ENCODE measurements around the gene MECP2.
"Not testable (repeated sequence)": the region's sequence is repeated elsewhere in the genome, so short reads cannot be mapped to it uniquely, and the experiment has no call there.

Gene MECP2

DNA sequence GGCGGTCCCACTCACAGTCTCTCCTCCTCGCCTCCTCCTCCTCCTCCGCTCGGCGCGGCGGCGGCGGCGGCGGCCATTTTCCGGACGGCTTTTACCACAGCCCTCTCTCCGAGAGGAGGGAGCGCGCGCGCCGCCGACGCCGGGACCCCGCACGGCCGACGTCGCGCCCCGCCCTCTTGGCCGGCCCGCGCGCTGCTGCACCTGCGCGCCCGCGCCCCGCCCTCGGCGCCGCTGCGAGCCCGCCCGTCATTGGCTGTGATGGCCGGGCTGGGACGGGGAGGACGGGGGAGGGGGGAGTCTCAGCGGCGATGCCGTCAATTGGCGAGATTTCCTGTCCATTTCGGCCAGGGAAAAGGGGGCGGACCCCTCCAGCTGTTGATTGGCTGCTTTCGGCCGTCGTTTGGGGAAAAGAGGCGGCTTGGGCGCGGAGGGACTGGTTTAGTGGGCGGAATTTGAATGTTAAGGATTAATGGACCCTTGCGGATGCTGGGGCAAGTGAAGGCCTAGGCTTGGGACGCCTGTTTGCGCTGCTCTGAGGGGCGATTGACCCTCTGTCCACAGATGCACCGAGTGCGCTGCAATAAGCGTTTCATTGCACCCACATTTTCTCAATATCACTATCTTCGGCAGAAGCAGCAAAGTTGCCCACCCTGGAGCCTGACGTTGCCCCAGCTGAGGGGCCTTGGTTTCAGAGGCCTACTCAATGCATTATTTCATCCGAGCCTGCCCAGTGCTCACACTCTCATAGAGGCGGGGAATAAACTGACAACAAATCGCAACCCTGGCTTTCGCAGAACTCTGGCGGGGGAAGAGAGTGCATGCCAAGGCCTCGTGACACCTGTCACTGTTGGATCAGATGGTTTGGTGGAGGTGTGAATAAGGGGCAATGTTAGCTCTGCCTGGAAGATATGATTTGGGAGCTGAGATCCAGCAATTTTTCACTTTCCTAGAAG lies at the start of gene MECP2:
Gene MECP2, minus strand, starts transcription at position 129 of the 953 bp plus-strand sequence.
- DNase-seq = peak; percentile 89

DNA sequence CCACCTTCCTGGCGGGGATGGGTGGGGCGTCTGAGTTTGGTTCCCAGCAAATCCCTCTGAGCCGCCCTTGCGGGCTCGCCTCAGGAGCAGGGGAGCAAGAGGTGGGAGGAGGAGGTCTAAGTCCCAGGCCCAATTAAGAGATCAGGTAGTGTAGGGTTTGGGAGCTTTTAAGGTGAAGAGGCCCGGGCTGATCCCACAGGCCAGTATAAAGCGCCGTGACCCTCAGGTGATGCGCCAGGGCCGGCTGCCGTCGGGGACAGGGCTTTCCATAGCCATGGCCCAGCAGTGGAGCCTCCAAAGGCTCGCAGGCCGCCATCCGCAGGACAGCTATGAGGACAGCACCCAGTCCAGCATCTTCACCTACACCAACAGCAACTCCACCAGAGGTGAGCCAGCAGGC lies 46.5 kb upstream of the MECP2 start, which contains the start of gene OPN1LW:
Gene OPN1LW, plus strand, starts transcription at position 234 of the 400 bp plus-strand sequence. Its CDS starts 41 bp downstream, at position 275.
- not testable (repeated sequence) for DNase-seq

DNA sequence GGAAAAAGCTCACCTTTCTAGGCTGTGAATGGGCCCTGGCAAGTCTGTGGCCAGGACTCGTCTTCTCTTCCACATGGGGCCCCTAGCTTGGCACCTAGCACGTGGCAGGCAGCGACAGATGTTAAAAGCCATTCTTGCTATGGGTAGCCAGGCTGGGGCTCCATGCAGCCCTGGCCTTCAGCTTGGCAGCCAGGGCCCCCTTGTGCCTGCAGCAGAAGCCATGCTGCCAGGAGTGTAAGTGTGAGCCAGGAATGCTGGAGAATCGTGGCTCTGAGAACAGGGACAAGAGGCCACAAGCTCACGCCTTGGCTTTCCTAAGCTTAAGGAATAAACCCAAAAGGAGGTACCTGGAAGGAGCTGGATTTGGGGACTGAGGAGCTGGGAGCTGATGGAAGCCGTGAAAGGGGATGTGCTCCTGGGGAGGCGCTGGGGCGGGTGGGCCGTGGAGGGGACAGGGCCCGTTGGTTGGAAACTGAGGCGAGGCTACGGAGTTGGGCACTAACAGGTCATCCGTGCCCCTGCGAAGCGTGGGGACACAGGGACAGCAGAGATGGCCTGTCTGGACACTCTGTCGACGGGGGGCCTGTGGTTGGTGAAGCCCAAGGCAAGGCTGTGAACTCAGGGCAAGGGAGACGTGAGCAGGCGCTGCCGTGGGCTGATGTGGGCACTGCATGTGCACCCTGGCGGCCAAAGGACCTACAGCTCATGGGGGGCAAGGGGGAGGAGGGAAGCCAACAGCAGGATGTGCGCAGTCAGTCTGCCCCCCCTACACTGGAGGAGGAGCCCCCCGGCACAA lies 45.6 kb upstream of the MECP2 start:
- no peak for DNase-seq

DNA sequence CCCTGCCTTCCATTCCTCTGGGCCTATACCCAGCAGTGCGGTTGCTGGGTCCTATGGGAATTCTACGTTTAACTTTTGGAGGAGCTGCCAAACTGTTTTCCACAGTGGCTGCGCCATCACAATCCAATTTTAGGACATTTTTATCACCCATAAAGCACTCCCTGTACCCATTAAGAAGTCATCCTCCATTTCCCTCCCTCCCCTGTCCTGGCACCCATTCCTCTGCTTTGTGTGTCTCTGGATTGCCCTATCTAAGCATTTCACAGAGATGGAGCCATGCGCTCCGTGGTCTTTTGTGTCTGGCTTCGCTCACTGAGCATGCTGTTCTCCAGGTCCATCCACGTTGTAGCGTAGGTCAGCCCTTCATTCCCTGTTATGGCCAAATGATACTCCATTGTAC lies 44.9 kb upstream of the MECP2 start:
- DNase-seq = no peak

DNA sequence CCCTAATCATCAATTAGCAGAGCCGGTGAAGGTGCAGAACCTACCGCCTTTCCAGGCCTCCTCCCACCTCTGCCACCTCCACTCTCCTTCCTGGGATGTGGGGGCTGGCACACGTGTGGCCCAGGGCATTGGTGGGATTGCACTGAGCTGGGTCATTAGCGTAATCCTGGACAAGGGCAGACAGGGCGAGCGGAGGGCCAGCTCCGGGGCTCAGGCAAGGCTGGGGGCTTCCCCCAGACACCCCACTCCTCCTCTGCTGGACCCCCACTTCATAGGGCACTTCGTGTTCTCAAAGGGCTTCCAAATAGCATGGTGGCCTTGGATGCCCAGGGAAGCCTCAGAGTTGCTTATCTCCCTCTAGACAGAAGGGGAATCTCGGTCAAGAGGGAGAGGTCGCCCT lies 43.2 kb upstream of the MECP2 start:
- DNase-seq = no peak

DNA sequence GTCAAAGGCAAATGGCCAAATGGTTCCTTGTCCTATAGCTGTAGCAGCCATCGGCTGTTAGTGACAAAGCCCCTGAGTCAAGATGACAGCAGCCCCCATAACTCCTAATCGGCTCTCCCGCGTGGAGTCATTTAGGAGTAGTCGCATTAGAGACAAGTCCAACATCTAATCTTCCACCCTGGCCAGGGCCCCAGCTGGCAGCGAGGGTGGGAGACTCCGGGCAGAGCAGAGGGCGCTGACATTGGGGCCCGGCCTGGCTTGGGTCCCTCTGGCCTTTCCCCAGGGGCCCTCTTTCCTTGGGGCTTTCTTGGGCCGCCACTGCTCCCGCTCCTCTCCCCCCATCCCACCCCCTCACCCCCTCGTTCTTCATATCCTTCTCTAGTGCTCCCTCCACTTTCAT lies 42.7 kb upstream of the MECP2 start:
- no peak for DNase-seq

DNA sequence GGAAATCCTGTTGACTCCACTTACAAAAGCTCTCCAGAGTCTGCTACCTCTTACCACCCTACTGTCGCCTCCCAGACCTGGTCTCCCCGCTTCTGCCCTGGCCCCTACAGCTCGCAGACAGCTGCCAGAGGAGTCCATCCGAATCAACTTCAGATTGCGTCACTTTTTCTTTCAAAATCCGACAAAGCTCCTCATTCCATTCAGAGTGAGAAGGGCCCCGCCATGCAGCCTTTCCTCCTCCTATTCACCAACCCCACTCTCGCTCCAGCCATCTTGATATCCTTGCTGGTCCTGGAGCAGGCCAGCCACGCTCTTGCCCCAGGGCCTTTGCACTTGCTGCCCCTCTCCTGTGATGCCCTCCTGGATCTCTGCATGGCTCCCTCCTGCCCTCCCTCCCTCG lies 41.3 kb upstream of the MECP2 start:
- no peak for DNase-seq

DNA sequence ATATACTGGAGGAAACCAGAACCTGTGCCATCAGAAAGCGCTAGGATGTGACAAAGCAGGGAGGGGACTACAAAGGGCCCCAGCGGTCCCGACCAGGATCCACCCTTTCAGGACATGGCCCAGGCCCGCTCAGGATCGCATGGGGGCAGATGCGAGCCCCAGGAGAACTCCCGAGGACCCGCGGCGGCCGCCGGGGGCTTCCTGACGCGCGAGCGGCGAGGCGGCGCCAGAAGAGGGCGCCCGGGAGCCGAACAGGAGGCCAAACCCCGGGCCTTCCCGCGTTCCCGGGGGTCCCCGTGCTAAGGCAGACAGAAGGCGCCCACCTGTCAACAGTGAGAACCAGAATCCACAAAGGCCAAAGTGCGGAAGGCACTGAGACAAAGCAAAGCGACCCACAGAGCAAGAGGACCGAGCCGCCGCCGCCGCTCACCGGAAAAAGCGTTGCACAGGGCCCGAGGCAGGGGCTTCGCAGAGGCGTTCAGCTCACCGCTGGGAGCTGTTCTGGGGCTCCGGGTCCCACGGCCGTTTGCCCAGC lies 39.2 kb upstream of the MECP2 start:
- DNase-seq = peak; percentile 50

DNA sequence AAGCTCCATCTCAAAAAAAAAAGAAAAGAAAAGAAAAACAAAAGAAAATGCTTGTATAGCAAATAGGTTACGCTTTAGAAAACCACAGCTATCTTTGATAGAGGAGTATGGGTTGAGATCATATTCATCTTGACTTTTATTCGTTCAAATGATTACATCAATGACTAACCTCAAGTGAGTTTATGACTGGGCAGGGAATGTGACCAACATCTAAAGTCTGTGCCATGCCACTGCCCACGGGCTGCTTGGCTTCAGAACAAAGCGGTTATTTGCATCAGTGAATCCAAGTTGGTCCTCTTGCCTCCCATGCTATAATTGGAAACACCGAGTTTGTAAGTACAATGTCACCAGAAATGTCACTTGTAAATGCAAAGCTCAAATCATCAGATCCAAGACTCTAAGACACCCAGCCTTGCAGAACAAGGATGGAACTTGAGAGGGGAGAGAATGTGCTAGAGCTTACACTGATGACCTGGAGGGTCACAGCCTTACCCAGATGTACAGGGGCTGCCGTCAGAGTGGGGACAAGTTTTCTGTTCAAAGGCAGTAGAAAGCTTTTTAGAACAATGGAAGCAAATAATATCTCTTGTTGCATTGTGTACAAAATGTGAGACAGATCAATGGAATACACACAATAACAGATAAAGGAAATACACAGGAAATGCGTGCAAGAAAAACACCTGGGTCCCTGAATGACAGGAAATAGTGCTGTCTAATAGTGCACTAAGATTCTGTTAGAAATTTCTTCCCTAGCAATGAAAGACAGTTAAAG lies 38.1 kb upstream of the MECP2 start:
- peak; percentile 38 for DNase-seq

DNA sequence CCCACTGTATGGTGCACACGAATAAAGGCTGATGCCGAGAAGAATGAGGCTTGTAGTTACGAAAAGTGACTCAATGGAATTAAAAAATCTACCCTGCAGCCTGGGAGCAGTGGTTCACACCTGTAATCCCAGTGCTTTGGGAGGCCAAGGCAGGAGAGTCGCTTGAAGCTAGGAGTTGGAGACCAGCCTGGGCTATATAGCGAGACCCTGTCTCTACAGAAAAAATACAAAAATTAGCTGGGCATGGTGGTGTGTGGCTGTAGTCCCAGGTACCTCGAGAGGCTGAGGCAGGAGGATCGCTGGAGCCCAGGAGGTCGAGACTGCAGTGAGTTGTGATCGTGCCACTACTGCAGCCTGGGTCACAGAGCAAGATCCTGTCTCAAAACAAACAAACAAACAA lies 34.8 kb upstream of the MECP2 start:
- no peak for DNase-seq

DNA sequence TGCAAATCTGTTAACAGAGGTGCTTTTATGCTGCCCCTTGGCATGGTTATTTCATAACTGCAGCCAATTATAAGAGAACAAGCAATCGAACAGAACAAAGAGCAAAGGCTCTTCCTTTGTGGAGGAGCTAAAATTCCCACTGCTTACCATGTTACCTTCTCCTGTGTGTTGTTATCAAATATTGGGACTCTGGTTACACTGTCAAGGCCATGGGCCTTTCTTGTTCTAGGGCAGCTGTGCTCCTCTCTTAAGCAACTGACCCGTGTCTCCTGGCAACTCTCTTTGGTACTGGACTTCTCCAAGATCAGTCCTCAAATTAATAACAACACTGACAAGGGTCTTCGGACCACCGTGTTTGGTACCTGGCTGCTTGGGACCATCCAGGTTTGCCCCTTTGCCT lies 34.4 kb upstream of the MECP2 start:
- DNase-seq = no peak

DNA sequence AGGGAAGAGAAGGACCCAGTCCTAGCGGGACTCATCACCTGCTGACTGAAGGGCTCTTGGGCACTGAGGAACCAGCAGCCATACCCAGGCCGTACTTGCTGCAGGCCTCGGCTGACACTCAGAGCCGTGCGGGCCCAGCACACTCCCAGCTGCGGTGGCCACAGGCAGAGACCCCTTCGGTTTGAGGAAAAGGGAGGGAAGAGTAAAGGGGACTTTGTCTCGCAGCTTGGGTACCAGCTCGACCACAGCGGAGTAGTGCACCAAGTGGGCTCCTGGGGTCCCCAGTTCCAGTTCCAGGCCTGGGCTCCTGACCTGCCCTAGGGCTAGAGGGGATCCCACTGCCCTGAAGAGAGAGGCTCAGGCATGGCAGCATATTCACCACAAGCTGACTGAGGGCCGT lies 28.6 kb upstream of the MECP2 start:
- no peak for DNase-seq

DNA sequence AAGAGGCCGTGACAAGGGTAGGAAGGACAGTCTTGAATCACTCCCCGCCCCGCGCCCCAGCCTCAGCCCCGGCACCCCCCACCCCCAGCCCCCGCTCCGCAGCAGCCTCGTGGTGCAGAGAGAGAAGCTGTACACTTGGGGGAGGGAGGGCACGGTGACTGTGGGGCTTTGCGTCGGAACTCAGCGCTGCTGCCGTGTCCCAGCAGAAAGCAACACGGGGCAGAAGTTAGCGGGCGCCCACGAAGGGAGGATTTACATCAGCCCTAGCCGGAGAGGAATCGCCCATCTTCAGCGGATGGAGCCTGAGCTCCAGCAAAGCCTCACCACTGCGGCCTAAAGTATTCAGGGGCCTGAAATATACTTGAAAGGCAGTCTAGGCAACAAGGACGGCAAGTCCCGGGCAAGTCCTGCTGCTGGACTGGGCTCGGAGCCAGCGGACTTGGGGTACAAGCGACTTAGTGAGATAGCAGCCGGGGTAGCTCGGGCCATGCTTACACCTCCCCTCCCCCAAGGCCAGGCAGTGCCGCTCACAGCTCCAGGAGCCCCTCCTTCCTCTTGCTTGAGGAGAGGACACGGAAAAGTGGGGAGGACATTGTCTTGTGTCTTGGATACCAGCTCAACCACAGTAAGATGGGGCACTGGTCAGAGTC lies 28.0 kb upstream of the MECP2 start:
- DNase-seq = no peak

DNA sequence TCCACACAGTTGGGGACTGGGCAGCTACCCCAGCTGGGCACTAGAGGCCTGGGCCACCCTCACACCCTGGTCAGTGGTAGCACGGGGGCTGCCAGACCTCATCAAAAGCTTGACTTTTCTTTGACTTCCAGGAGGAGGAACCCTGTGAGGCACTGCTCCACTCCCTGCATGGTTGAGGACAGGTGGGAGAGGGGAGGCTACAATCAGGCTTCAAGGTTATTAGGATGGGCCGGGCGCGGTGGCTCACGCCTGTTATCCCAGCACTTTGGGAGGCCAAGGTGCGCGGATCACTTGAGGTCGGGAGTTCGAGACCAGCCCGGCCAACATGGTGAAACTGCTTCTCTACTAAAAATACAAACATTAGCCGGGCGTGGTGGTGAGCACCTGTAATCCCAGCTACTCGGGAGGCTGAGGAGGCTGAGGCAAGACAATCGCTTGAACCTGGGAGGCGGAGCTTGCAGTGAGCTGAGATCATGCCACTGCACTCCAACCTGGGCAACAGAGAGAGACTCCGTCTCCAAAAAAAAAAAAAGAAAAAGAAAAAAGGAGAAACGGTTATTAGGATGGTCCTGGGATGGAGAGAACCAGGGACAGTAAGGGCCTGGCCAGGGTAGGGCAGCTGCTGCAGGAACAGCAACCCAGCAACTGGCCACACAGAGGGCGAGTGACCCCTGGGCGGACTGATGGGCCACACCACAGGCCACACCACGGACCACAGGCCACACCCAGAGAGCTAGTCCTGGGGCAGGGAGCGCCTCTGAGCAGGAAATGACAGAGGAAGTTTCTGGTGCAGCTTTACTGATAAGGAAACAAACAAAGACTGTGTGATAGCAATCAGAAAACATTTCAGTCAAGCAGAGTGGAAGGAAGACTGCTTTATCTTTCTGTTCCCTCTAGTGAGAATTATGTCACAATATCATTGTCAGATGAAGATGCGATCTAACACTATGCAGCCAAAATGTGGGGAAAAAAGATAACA lies 26.0 kb upstream of the MECP2 start:
- DNase-seq = peak; percentile 49

DNA sequence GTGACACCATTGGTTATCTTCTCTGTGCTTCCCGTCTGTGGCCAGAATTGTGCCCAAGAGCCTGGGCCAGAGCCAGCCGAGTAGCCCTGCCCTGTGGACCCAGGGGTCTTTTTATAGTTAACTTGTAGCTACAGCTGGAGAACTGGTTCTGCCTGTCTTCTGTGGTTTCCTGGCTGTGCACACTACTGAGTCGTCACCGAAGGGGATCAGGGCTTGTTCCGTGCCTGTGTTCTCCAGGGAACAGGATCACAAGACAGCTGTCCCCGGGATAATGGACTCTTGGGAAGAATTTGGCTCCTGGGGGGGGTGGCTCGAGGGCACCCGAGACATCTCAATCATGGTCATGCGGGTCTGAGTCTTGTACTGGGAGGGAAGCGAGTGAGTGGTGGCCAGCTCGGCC lies 24.4 kb upstream of the MECP2 start:
- no peak for DNase-seq

DNA sequence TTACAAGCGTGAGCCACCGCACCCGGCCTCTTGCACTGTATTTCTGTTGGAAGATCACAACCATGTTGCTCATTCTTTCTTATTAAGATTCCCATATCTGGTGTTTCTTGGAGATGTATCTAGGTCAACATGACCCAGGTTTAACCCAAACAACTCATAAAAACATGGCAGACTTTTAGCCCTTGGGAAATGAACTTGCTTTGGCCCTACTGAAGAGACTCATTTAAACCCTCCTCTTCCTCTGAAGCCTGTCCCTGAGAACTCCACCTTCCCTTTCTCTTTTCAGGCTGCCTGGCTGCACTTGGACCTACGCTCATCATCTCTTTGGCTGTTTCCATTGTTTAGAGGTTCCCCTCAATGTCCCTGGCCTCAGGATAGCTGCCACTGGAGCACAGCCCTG lies 23.7 kb upstream of the MECP2 start:
- no peak for DNase-seq

DNA sequence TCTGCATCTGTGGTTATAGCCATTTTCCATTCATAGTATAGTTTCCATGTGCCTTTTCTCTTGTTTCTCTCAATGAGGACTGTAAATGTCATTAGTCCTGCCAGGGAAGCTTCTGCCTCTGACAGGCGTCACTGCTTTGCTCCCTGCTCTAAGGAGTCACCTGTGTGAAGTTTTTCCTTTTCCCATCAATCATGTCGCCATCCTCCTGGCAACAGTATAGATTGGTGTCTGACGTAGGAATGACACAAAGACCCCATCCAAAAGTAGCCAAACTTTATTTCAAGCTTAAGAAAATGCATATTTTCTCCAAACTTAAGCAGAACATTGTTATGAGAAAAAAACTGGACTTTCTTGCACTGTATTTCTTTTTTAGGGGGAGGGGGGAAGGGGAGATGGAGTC lies 23.1 kb upstream of the MECP2 start:
- no peak for DNase-seq

DNA sequence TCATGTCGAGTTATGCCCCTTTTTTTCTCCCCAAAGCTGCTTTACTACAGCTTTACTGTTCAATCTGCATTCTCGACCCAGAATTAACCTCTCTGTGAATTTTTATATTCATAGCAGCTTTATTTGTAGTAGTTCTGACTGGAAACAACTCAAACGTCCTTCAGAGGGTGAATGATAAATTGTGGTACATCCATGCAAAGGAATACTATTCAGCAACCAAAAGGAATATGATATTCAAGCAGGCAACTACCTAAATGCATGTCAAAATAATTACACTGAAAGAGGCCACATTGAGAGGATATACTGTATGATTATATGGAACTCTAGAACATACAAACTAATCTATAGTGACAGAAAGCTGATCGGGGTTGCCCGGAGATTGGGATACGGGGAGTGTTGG lies 20.0 kb upstream of the MECP2 start:
- no peak for DNase-seq

DNA sequence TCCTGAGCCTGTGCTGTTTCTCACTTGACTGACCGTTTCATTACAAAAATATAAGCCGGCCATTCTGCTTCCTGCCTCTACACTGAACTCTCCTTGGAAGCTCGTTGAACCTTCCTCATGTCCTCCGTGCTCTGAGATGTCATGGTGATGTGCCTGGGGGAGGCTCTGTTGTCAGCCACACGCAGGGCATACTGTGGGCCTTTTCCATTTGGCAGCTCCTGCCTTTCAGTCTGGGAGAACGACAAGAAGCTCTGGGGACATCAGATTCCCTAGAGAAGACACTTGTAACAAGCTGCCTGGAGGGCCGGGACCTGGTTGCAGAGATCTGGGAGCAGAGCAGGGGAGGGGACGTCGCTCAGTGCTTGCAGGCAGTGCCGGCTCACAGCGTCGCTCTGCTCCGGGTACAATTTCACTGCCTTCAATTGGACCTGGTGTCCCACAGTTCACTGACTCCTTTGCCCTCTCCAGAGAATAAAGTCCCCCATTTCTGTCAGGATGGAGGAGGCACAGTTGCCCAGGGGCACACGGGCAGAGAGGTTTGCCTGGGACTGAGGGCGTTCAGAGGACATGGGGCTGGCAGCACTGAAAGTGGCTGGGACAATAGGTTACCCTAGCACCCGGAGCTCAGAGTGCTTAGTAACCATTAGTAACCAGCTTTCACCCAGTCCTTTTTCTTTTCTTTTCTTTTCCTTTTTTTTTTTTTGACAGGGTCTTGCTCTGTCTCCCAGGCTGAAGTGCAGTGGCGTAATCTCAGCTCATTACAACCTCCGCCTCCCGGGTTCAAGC lies 19.1 kb upstream of the MECP2 start:
- no peak for DNase-seq

DNA sequence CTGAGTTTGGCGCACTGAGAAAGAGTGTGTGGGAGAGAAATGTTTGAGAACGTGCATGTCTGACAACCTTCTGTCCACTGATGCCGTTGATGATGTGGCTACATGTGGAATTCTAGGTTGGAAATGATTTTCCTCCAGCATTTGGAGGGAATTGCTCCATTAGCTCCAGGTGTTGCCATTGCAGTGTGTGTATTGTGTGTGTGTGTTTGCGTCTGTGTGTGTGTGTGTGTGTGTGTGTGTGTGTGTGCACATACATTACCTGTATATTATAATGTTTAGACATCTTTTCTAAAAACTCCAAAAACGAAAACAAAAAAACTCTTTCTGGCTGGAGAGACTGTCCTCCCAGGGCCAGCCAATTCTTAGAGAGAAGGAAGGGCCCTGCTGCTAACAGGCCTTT lies 18.2 kb upstream of the MECP2 start:
- DNase-seq = no peak
